HepG2 (cell line): ENCODE data around the gene BRK1. TPM values are rescaled to one million over a fixed set of nuclear protein-coding genes. Genes with fewer than 3 reads are reported as not detected.

Experiments used
- ELF3 ChIP-seq: IDR thresholded peaks from 2 replicates; pipeline ENCODE4 v1.6.1; 2016; ENCODE audit warnings: missing genetic modification reagents, missing compliant biosample characterization
- ETV6 ChIP-seq: sonication (generic); formaldehyde crosslinking; conservative IDR thresholded peaks from 2 replicates; pipeline ENCODE4 v1.4.0; 2020; ENCODE audit warnings: missing genetic modification reagents
- IKZF5 ChIP-seq: IDR thresholded peaks from 2 replicates; pipeline ENCODE4 v1.6.1; 2018; ENCODE audit warnings: missing genetic modification reagents, mild to moderate bottlenecking, missing compliant biosample characterization
- JUNB ChIP-seq: sonication (generic); formaldehyde crosslinking; IDR thresholded peaks from 2 replicates; pipeline ENCODE4 v1.8.0; 2022; ENCODE audit warnings: missing genetic modification reagents, mild to moderate bottlenecking, borderline replicate concordance
- SOX5 ChIP-seq: IDR thresholded peaks from 2 replicates; pipeline ENCODE4 v1.6.1; 2016; ENCODE audit warnings: borderline replicate concordance
- TP53 ChIP-seq: sonication (generic); formaldehyde crosslinking; conservative IDR thresholded peaks from 2 replicates; pipeline ENCODE4 v1.4.0; 2020; ENCODE audit warnings: missing genetic modification reagents
- ZBTB1 ChIP-seq: sonication (generic); formaldehyde crosslinking; IDR thresholded peaks from 2 replicates; pipeline ENCODE4 v1.4.0; 2020; ENCODE audit warnings: missing genetic modification reagents, borderline replicate concordance
- ZBTB37 ChIP-seq: sonication (generic); formaldehyde crosslinking; IDR thresholded peaks from 2 replicates; pipeline ENCODE4 v1.4.0; 2020; ENCODE audit warnings: mild to moderate bottlenecking, missing genetic modification reagents
- ZFP82 ChIP-seq: sonication (generic); formaldehyde crosslinking; IDR thresholded peaks from 2 replicates; pipeline ENCODE4 v1.5.1; 2020; ENCODE audit warnings: mild to moderate bottlenecking, missing genetic modification reagents, borderline replicate concordance
- ZNF205 ChIP-seq: IDR thresholded peaks from 2 replicates; pipeline ENCODE4 v1.6.1; 2018; ENCODE audit warnings: missing biosample characterization, missing genetic modification reagents
- ZNF263 ChIP-seq: sonication (generic); formaldehyde crosslinking; IDR thresholded peaks from 2 replicates; pipeline ENCODE4 v1.4.0; 2020; ENCODE audit warnings: missing genetic modification reagents
- ZNF557 ChIP-seq: sonication (generic); formaldehyde crosslinking; IDR thresholded peaks from 2 replicates; pipeline ENCODE4 v1.4.0; 2020; ENCODE audit warnings: missing genetic modification reagents
- ZNF772 ChIP-seq: sonication (generic); formaldehyde crosslinking; IDR thresholded peaks from 2 replicates; pipeline ENCODE4 v1.5.0; 2020; ENCODE audit warnings: mild to moderate bottlenecking, missing genetic modification reagents
- polyA plus RNA-seq, 8 experiments: library from polyadenylated mRNA; depleted of rRNA in 3 of 8; stranded (reverse) in 7 of 8; unstranded in 1 of 8; fragments of >200 nt; fragmentation: Illumina TruSeq in 4 of 8; extraction: Trizol in 4 of 8; gene quantifications; 2 replicates each; pipeline versions ENCODE4 v1.2.1 to v1.2.3, GENCODE V29; 2011 to 2016; ENCODE audit warnings: low read depth in 4 of 8, missing spikeins in 1 of 8, mixed read lengths in 1 of 8; ENCODE audit not compliant: insufficient read depth in 1 of 8
- total RNA-seq, 5 experiments: library from RNA; depleted of rRNA; stranded (reverse); fragments of >200 nt; fragmentation: Illumina TruSeq; extraction: Trizol; gene quantifications; 2 replicates each; pipeline ENCODE4 v1.2.3, GENCODE V29; 2016; ENCODE audit warnings: low read depth in 1 of 5
- TF ChIP-seq, protein P1 (sequence below): sonication (generic); formaldehyde crosslinking; conservative IDR thresholded peaks from 2 replicates; pipeline ENCODE4 v1.4.0; 2020; ENCODE audit warnings: missing genetic modification reagents
- TF ChIP-seq, protein P2 (sequence below): sonication (generic); formaldehyde crosslinking; IDR thresholded peaks from 2 replicates; pipeline ENCODE4 v1.4.0; 2020; ENCODE audit warnings: mild to moderate bottlenecking, missing genetic modification reagents
- TF ChIP-seq, protein P3 (sequence below): sonication (generic); formaldehyde crosslinking; IDR thresholded peaks from 2 replicates; pipeline ENCODE4 v1.5.0; 2020; ENCODE audit warnings: missing genetic modification reagents
- TF ChIP-seq, protein P4 (sequence below): sonication (generic); formaldehyde crosslinking; conservative IDR thresholded peaks from 2 replicates; pipeline ENCODE4 v1.8.0; 2022; ENCODE audit warnings: low read depth, missing genetic modification reagents

BRK1 gene
- total and polyA plus RNA-seq, 2 of the 13 experiments (the other 11 are each of a cell fraction or from before 2014, with no cell fraction given), result 118 to 155 TPM

- TF ChIP-seq, protein P1, sequence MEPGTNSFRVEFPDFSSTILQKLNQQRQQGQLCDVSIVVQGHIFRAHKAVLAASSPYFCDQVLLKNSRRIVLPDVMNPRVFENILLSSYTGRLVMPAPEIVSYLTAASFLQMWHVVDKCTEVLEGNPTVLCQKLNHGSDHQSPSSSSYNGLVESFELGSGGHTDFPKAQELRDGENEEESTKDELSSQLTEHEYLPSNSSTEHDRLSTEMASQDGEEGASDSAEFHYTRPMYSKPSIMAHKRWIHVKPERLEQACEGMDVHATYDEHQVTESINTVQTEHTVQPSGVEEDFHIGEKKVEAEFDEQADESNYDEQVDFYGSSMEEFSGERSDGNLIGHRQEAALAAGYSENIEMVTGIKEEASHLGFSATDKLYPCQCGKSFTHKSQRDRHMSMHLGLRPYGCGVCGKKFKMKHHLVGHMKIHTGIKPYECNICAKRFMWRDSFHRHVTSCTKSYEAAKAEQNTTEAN (CRISPR knock-in tag), result no peak
- TF ChIP-seq SOX5 (CRISPR knock-in tag), result no peak
- TF ChIP-seq ZBTB37 (CRISPR knock-in tag), result no peak
- peak; percentile 53; the same call in 1 of the 2 replicates for TF ChIP-seq ZNF772 (CRISPR knock-in tag)
- no peak for TF ChIP-seq ZNF263
- TF ChIP-seq, protein P2, sequence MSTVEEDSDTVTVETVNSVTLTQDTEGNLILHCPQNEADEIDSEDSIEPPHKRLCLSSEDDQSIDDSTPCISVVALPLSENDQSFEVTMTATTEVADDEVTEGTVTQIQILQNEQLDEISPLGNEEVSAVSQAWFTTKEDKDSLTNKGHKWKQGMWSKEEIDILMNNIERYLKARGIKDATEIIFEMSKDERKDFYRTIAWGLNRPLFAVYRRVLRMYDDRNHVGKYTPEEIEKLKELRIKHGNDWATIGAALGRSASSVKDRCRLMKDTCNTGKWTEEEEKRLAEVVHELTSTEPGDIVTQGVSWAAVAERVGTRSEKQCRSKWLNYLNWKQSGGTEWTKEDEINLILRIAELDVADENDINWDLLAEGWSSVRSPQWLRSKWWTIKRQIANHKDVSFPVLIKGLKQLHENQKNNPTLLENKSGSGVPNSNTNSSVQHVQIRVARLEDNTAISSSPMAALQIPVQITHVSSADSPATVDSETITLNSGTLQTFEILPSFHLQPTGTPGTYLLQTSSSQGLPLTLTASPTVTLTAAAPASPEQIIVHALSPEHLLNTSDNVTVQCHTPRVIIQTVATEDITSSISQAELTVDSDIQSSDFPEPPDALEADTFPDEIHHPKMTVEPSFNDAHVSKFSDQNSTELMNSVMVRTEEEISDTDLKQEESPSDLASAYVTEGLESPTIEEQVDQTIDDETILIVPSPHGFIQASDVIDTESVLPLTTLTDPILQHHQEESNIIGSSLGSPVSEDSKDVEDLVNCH (CRISPR knock-in tag), result no peak
- TF ChIP-seq TP53, result no peak
- TF ChIP-seq ZBTB1 (CRISPR knock-in tag), result no peak
- TF ChIP-seq, protein P3, sequence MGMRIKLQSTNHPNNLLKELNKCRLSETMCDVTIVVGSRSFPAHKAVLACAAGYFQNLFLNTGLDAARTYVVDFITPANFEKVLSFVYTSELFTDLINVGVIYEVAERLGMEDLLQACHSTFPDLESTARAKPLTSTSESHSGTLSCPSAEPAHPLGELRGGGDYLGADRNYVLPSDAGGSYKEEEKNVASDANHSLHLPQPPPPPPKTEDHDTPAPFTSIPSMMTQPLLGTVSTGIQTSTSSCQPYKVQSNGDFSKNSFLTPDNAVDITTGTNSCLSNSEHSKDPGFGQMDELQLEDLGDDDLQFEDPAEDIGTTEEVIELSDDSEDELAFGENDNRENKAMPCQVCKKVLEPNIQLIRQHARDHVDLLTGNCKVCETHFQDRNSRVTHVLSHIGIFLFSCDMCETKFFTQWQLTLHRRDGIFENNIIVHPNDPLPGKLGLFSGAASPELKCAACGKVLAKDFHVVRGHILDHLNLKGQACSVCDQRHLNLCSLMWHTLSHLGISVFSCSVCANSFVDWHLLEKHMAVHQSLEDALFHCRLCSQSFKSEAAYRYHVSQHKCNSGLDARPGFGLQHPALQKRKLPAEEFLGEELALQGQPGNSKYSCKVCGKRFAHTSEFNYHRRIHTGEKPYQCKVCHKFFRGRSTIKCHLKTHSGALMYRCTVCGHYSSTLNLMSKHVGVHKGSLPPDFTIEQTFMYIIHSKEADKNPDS (CRISPR knock-in tag), result no peak
- no peak for TF ChIP-seq ZFP82 (CRISPR knock-in tag)
- TF ChIP-seq ZNF557 (CRISPR knock-in tag), result no peak
- TF ChIP-seq ZNF205 (CRISPR knock-in tag), result no peak
- TF ChIP-seq ETV6, result no peak
- no peak for TF ChIP-seq JUNB
- no peak for TF ChIP-seq ELF3
- 0 out of 2 replicates have a peak, but pooled peaks have one; percentile 53 for TF ChIP-seq IKZF5 (CRISPR knock-in tag)
- TF ChIP-seq, protein P4, sequence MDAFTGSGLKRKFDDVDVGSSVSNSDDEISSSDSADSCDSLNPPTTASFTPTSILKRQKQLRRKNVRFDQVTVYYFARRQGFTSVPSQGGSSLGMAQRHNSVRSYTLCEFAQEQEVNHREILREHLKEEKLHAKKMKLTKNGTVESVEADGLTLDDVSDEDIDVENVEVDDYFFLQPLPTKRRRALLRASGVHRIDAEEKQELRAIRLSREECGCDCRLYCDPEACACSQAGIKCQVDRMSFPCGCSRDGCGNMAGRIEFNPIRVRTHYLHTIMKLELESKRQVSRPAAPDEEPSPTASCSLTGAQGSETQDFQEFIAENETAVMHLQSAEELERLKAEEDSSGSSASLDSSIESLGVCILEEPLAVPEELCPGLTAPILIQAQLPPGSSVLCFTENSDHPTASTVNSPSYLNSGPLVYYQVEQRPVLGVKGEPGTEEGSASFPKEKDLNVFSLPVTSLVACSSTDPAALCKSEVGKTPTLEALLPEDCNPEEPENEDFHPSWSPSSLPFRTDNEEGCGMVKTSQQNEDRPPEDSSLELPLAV (CRISPR knock-in tag), result no peak
Observed at GRCh38 chr3:10164546-10165393, 49.3 kb downstream of the BRK1 start, which contains the start of gene IRAK2 (continued).
